Measurements from ENCODE around the gene CADM4. TPM values are rescaled to one million over a fixed set of nuclear protein-coding genes. Genes with fewer than 3 reads are reported as not detected.
A peak's percentile ranks its signal among the peaks of the same experiment; 100 is the strongest.

The CADM4 gene
- total RNA-seq, 1 experiment from 2014 or later: 28.7 TPM

DNA sequence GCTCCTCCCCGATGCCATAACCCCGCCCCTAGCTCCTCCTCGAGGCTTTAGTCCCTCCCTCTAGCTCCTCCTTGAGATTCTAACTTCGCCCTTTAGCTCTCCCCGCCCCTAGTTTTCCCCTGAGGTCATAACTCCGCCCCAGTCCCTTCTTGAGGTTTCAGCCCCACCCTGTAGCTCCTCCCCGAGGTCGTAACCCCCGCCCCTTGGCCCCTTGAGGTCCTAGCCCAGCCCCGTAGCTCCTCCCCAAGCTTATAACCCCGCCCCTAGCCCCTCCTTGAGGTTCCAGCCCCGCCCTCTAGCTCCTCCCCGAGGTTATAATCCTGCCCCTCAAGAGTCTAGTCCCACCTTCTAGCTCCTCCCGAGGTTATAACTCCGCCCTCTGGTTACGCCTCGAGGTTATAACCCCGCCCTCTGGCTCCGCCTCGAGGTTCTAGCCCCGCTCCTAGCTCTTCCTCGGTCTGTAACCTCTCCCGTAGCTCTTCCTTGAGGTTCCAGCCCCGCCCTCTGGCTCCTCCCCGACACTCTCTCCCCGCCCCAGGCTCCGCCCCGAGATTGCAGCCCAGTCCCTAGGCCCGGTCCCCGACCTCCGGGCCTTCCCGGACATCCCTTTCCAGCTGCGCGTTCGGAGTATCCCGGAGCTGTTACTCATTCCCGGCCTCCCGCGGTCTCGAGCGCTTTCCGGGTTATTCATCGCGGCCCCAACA lies 28.9 kb upstream of the CADM4 start:
- CTCF ChIA-PET: interaction anchor here (0.6 to 1.8 kb wide), 25 partner anchors 9 to 282 kb away, joined by 3 to 38 read pairs (median 4); partner anchors contain the start of gene ZNF221

DNA sequence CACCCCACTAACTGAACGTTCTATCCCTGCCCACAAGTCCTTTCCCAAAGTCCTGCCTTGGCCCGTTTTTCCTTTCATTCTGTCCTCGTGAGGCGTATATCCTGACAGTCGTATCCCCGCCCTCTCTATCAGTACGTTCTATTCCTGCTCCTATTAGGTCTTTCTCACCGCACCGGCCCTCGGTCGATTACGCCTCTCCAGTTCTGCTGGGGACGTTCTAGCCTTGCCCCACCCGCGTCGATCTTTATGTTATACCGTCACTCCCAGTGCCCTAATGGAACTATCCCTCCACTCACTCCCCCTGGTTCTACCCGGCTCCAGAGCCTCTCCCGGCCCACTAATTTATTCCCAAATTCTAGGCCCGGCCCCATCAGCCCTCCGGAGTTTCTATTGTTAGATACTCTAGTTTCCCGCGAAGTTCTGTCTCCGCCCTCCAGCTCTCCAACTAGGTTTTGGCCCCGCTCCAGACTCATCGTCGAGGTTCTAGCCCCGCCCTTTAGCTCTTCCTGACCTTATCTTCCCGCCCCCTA lies 28.3 kb upstream of the CADM4 start:
- H3K9ac ChIP-seq (ENCODE audit: low read length): no peak overlapping the region
- peak overlapping the region; percentile 46; the same call in 1 of the 2 replicates for H3K27ac ChIP-seq (ENCODE audit: low read depth, low read length)
- peaks cover 21 to 35% of the 10 kb centered on the region in 2 experiments for H3K4me1 ChIP-seq (ENCODE audit: control insufficient read depth in 1 of 2, insufficient read depth in 2 of 2, low read length in 2 of 2)
- ATAC-seq (no peak), DNase-seq (ENCODE audit: low read depth, low spot score) (no peak)
- no peaks in the 10 kb centered on the region for H4K20me1 ChIP-seq (ENCODE audit: insufficient read depth)
- peak overlapping the region; percentile 17 to 28; a peak in 3 of 4 replicates for H3K4me3 ChIP-seq (replicated peaks in 1 of 2; ENCODE audit: low read depth in 1 of 2, low read length in 2 of 2)
- H3K9me2 ChIP-seq (ENCODE audit: insufficient read depth): no peaks in the 10 kb centered on the region
- H3K36me3 ChIP-seq (ENCODE audit: control insufficient read depth in 1 of 2, insufficient read depth in 2 of 2, low read length in 2 of 2): peaks cover 28 to 31% of the 10 kb centered on the region in 2 experiments
- 0 out of 2 replicates have a peak, but pooled peaks have one; percentile 10 for TF ChIP-seq POLR2AphosphoS5 (IDR thresholded peaks at IDR 0.05; ENCODE audit: low read depth, low read length)
- TF ChIP-seq, protein P1, sequence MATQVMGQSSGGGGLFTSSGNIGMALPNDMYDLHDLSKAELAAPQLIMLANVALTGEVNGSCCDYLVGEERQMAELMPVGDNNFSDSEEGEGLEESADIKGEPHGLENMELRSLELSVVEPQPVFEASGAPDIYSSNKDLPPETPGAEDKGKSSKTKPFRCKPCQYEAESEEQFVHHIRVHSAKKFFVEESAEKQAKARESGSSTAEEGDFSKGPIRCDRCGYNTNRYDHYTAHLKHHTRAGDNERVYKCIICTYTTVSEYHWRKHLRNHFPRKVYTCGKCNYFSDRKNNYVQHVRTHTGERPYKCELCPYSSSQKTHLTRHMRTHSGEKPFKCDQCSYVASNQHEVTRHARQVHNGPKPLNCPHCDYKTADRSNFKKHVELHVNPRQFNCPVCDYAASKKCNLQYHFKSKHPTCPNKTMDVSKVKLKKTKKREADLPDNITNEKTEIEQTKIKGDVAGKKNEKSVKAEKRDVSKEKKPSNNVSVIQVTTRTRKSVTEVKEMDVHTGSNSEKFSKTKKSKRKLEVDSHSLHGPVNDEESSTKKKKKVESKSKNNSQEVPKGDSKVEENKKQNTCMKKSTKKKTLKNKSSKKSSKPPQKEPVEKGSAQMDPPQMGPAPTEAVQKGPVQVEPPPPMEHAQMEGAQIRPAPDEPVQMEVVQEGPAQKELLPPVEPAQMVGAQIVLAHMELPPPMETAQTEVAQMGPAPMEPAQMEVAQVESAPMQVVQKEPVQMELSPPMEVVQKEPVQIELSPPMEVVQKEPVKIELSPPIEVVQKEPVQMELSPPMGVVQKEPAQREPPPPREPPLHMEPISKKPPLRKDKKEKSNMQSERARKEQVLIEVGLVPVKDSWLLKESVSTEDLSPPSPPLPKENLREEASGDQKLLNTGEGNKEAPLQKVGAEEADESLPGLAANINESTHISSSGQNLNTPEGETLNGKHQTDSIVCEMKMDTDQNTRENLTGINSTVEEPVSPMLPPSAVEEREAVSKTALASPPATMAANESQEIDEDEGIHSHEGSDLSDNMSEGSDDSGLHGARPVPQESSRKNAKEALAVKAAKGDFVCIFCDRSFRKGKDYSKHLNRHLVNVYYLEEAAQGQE (IDR thresholded peaks at IDR 0.05; ENCODE audit: low read depth): no peak
- H2AFZ ChIP-seq (ENCODE audit: low read depth, low read length, poor library complexity, severe bottlenecking): no peak overlapping the region
- no peaks in the 10 kb centered on the region for H3K27me3 ChIP-seq (ENCODE audit: insufficient read depth, low read length)
- BruUV-seq (replicated peaks): no TSS peak
- intact Hi-C loops (cut with micrococcal nuclease): loop anchor here (1.0 to 10.0 kb wide), 3 partner anchors 34 to 133 kb away; partner anchors contain the start of gene ZNF575
- ChIA-PET RAD21 (ENCODE audit: low non-redundant PET in 1 of 2, low total read pairs in 2 of 2, uncharacterized antibody in 2 of 2, unreplicated experiment in 2 of 2) (interaction anchor here (0.6 to 1.5 kb wide), 13 partner anchors 11 to 143 kb away, joined by 3 to 7 read pairs (median 3); partner anchors contain the start of genes IRGQ (in 1 of the 2) and ZNF576 (in 1 of the 2)), POLR2A (interaction anchor here (0.6 to 3.8 kb wide), 35 partner anchors 9 to 204 kb away, joined by 3 to 53 read pairs (median 5); partner anchors contain the start of genes IRGQ, SMG9, ZNF575 and ZNF576), CTCF (interaction anchor here (0.6 to 1.8 kb wide), 23 partner anchors 9 to 283 kb away, joined by 3 to 38 read pairs (median 4); partner anchors contain the start of gene ZNF221)
- peak overlapping the region; percentile 97 for H3K4me2 ChIP-seq (ENCODE audit: low read length)
- H3K9me3 ChIP-seq (ENCODE audit: control insufficient read depth in 1 of 2, insufficient read depth in 1 of 2, low read depth in 1 of 2, low read length in 2 of 2): no peaks in the 10 kb centered on the region
- H3K79me2 ChIP-seq (ENCODE audit: insufficient read depth, low read length): peaks cover 34% of the 10 kb centered on the region

More for the DNA sequence above, 28.9 kb upstream of the CADM4 start:
- Histone ChIP-seq H3K4me1 (ENCODE audit: control insufficient read depth in 1 of 2, insufficient read depth in 2 of 2, low read length in 2 of 2) (peaks cover 21 to 40% of the 10 kb centered on the region in 2 experiments), H3K79me2 (ENCODE audit: insufficient read depth, low read length) (peaks cover 34% of the 10 kb centered on the region), H3K4me3 (replicated peaks in 1 of 2; ENCODE audit: low read depth in 1 of 2, low read length in 2 of 2) (peak overlapping the region; percentile 79 to 94), H3K9me2 (ENCODE audit: insufficient read depth) (no peaks in the 10 kb centered on the region), H2AFZ (ENCODE audit: low read depth, low read length, poor library complexity, severe bottlenecking) (no peak overlapping the region), H3K9ac (ENCODE audit: low read length) (peak overlapping the region; percentile 86), H3K9me3 (ENCODE audit: control insufficient read depth in 1 of 2, insufficient read depth in 1 of 2, low read depth in 1 of 2, low read length in 2 of 2) (no peaks in the 10 kb centered on the region), H3K36me3 (ENCODE audit: control insufficient read depth in 1 of 2, insufficient read depth in 2 of 2, low read length in 2 of 2) (peaks cover 28 to 30% of the 10 kb centered on the region in 2 experiments), H3K4me2 (ENCODE audit: low read length) (peak overlapping the region; percentile 97), H3K27ac (ENCODE audit: low read depth, low read length) (peak overlapping the region; percentile 89), H4K20me1 (ENCODE audit: insufficient read depth) (no peaks in the 10 kb centered on the region), H3K27me3 (ENCODE audit: insufficient read depth, low read length) (no peaks in the 10 kb centered on the region)
- TF ChIP-seq FOSL1 (IDR thresholded peaks at IDR 0.05; ENCODE audit: low read depth) (no peak), POLR2A (IDR thresholded peaks at IDR 0.05; ENCODE audit: borderline replicate concordance, extremely low read depth, insufficient read depth, insufficient read length) (peak; percentile 57), POLR2AphosphoS5 (IDR thresholded peaks at IDR 0.05; ENCODE audit: low read depth, low read length) (peak; percentile 59; the same call in 1 of the 2 replicates), JUND (IDR thresholded peaks at IDR 0.05) (no peak), ZFX (IDR thresholded peaks at IDR 0.05) (no peak), SP1 (IDR thresholded peaks at IDR 0.05; ENCODE audit: low read depth) (no peak)
- intact Hi-C loops (cut with micrococcal nuclease): loop anchor here (1.0 to 10.0 kb wide), 4 partner anchors 34 to 134 kb away; partner anchors contain the start of gene ZNF575
- peak; percentile 87 for ATAC-seq
- ChIA-PET RAD21 (ENCODE audit: low non-redundant PET in 1 of 2, low total read pairs in 2 of 2, uncharacterized antibody in 2 of 2, unreplicated experiment in 2 of 2) (interaction anchor here (0.6 to 1.5 kb wide), 14 partner anchors 11 to 142 kb away, joined by 3 to 7 read pairs (median 3); partner anchors contain the start of genes IRGQ (in 1 of the 2) and ZNF576 (in 1 of the 2)), POLR2A (interaction anchor here (0.6 to 3.8 kb wide), 35 partner anchors 9 to 205 kb away, joined by 3 to 53 read pairs (median 5); partner anchors contain the start of genes IRGQ, SMG9, ZNF575 and ZNF576)
- BruUV-seq (replicated peaks): no TSS peak
- DNase-seq (ENCODE audit: low read depth, low spot score): peak; percentile 98
